HCT116 (cell line): ENCODE data around the gene PLA2G2F. TPM values are rescaled to one million over a fixed set of nuclear protein-coding genes. Genes with fewer than 3 reads are reported as not detected.

Experiments used
- ATAC-seq: fragments of 200-7000 bp; cut with Tn5 transposase; 2 replicates; pipeline ENCODE4 v1.9.1; 2020; ENCODE audit warnings: mild to moderate bottlenecking, moderate library complexity
- BruUV-seq: library from RNA; stranded (reverse); fragments of 400-500 nt; replicated peaks from 2 replicates; lab custom pipeline; 2021; lab: Mats Ljungman, UMichigan
- CTCF ChIA-PET: fragments of 300-600 bp; sonication (Branson Sonifier 250); formaldehyde crosslinking; loops from one replicate; lab custom pipeline; 2021; ENCODE audit warnings: antibody characterized with exemption; lab: Charles Lee
- POLR2A ChIA-PET: fragments of 300-600, 350-600 bp; sonication (Branson Sonifier 250); formaldehyde crosslinking; loops from one replicate; lab custom pipeline; 2021; ENCODE audit warnings: antibody characterized with exemption; lab: Charles Lee
- RAD21 ChIA-PET, 2 experiments: fragments of 300-600 bp; sonication (Branson Sonifier 250); formaldehyde crosslinking; loops; one replicate each; lab custom pipeline; 2023; ENCODE audit warnings: low total read pairs in 2 of 2; ENCODE audit not compliant: uncharacterized antibody in 2 of 2, unreplicated experiment in 2 of 2, low non-redundant PET in 1 of 2; lab: Charles Lee
- DNase-seq: peaks from one replicate; pipeline ENCODE4 v3.0.0-alpha.2; 2010; ENCODE audit warnings: low read depth, low spot score
- H2AFZ ChIP-seq: fragments of 200-600 bp; shearing (Covaris generic), sonication (generic); 2 replicates; pipeline ENCODE4 v1.6.1; 2017; ENCODE audit warnings: low read depth, mixed run types, mixed read lengths, antibody characterized with exemption, low read length; ENCODE audit not compliant: poor library complexity, severe bottlenecking
- H3K27ac ChIP-seq: 2 replicates; pipeline ENCODE4 v1.5.1; 2012; ENCODE audit warnings: low read depth, low read length
- H3K27me3 ChIP-seq: fragments of 200-600 bp; sonication (generic); 2 replicates; pipeline ENCODE4 v1.6.1; 2016; ENCODE audit warnings: mixed run types, low read length, mixed read lengths; ENCODE audit not compliant: insufficient read depth
- H3K36me3 ChIP-seq, 2 experiments: fragments of 200-500 bp in 1 of 2; fragments of 200-600 bp in 1 of 2; sonication (Bioruptor generic) in 1 of 2; sonication (generic) in 1 of 2; 2 replicates each; pipeline versions ENCODE4 v1.5.1 to v1.6.1; 2014 to 2016; ENCODE audit warnings: low read length in 2 of 2, inconsistent platforms in 1 of 2, mixed read lengths in 1 of 2, mixed run types in 1 of 2; ENCODE audit not compliant: insufficient read depth in 2 of 2, control insufficient read depth in 1 of 2
- H3K4me1 ChIP-seq, 2 experiments: fragments of 200-600 bp in 1 of 2; sonication (generic) in 1 of 2; 2 replicates each; pipeline versions ENCODE4 v1.5.1 to v1.6.1; 2012 to 2017; ENCODE audit warnings: low read length in 2 of 2, inconsistent platforms in 1 of 2, mild to moderate bottlenecking in 1 of 2, mixed read lengths in 1 of 2, mixed run types in 1 of 2, moderate library complexity in 1 of 2; ENCODE audit not compliant: insufficient read depth in 2 of 2, control insufficient read depth in 1 of 2
- H3K4me2 ChIP-seq: fragments of 200-600 bp; sonication (generic); 2 replicates; pipeline ENCODE4 v1.6.1; 2017; ENCODE audit warnings: mixed run types, low read length, mixed read lengths
- H3K4me3 ChIP-seq, 2 experiments: fragments of 200-600 bp in 1 of 2; sonication (generic) in 1 of 2; replicated peaks in 1 of 2; 2 replicates each; pipeline ENCODE4 v1.5.1; 2011 to 2016; ENCODE audit warnings: low read length in 2 of 2, control low read depth in 1 of 2, low read depth in 1 of 2, mild to moderate bottlenecking in 1 of 2, mixed read lengths in 1 of 2, mixed run types in 1 of 2
- H3K79me2 ChIP-seq: fragments of 200-600 bp; sonication (generic); 2 replicates; pipeline ENCODE4 v1.6.1; 2017; ENCODE audit warnings: mild to moderate bottlenecking, mixed run types, low read length, moderate library complexity, mixed read lengths; ENCODE audit not compliant: insufficient read depth
- H3K9ac ChIP-seq: fragments of 200-600 bp; sonication (generic); 2 replicates; pipeline ENCODE4 v1.6.1; 2016; ENCODE audit warnings: low read length, mixed read lengths
- H3K9me2 ChIP-seq: fragments of 200-600 bp; sonication (generic), shearing (Covaris generic); 2 replicates; pipeline ENCODE4 v1.6.1; 2017; ENCODE audit warnings: mixed run types, mild to moderate bottlenecking, moderate library complexity; ENCODE audit not compliant: insufficient read depth
- H3K9me3 ChIP-seq, 2 experiments: fragments of 200-500 bp in 1 of 2; fragments of 200-600 bp in 1 of 2; sonication (Bioruptor generic) in 1 of 2; sonication (generic) in 1 of 2; 2 replicates each; pipeline ENCODE4 v1.6.1; 2014 to 2017; ENCODE audit warnings: low read length in 2 of 2, mixed read lengths in 2 of 2, inconsistent platforms in 1 of 2, low read depth in 1 of 2, mild to moderate bottlenecking in 1 of 2, mixed run types in 1 of 2, moderate library complexity in 1 of 2; ENCODE audit not compliant: control insufficient read depth in 1 of 2, insufficient read depth in 1 of 2
- H4K20me1 ChIP-seq: fragments of 200-600 bp; sonication (generic), shearing (Covaris generic); 2 replicates; pipeline ENCODE4 v1.6.1; 2017; ENCODE audit warnings: mixed run types, mild to moderate bottlenecking, moderate library complexity; ENCODE audit not compliant: insufficient read depth
- CBX3 ChIP-seq: IDR thresholded peaks from 2 replicates; pipeline ENCODE4 v1.6.1; 2012; ENCODE audit warnings: low read depth
- CEBPB ChIP-seq: IDR thresholded peaks from 2 replicates; pipeline ENCODE4 v1.6.1; 2012; ENCODE audit warnings: low read depth
- EGR1 ChIP-seq: IDR thresholded peaks from 2 replicates; pipeline ENCODE4 v1.6.1; 2012; ENCODE audit warnings: low read depth
- EZH2 ChIP-seq: fragments of 200-600 bp; sonication (generic); IDR thresholded peaks from 2 replicates; pipeline ENCODE4 v1.6.1; 2017; ENCODE audit warnings: antibody characterized with exemption, mixed run types
- EZH2phosphoT487 ChIP-seq: fragments of 200-600 bp; IDR thresholded peaks from 2 replicates; pipeline ENCODE4 v1.6.1; 2018; ENCODE audit warnings: antibody characterized with exemption, borderline replicate concordance
- JUND ChIP-seq: IDR thresholded peaks from 2 replicates; pipeline ENCODE4 v1.6.1; 2012
- POLR2A ChIP-seq: IDR thresholded peaks from 2 replicates; pipeline ENCODE4 v1.7.0; 2011; ENCODE audit warnings: borderline replicate concordance; ENCODE audit not compliant: insufficient read depth, insufficient read length; ENCODE audit errors: extremely low read depth
- POLR2AphosphoS5 ChIP-seq: IDR thresholded peaks from 2 replicates; pipeline ENCODE4 v1.6.1; 2011; ENCODE audit warnings: mild to moderate bottlenecking, low read depth, low read length, moderate library complexity
- RAD21 ChIP-seq: IDR thresholded peaks from 2 replicates; pipeline ENCODE4 v1.6.1; 2012; ENCODE audit warnings: low read depth, mild to moderate bottlenecking
- REST ChIP-seq: IDR thresholded peaks from 2 replicates; pipeline ENCODE4 v1.6.1; 2012; ENCODE audit warnings: low read depth
- SP1 ChIP-seq: IDR thresholded peaks from 2 replicates; pipeline ENCODE4 v1.6.1; 2012; ENCODE audit warnings: low read depth
- TCF7L2 ChIP-seq: IDR thresholded peaks from 2 replicates; pipeline ENCODE4 v1.7.0; 2011; ENCODE audit warnings: borderline replicate concordance, inconsistent platforms; ENCODE audit not compliant: insufficient read depth, insufficient read length; ENCODE audit errors: extremely low read depth
- YY1 ChIP-seq: IDR thresholded peaks from 2 replicates; pipeline ENCODE4 v1.6.1; 2011; ENCODE audit warnings: low read length, low read depth, moderate library complexity, mild to moderate bottlenecking; ENCODE audit not compliant: insufficient replicate concordance; ENCODE audit errors: extremely low read depth
- ZNF274 ChIP-seq: fragments of 200-500 bp; sonication (Bioruptor generic); IDR thresholded peaks from 2 replicates; pipeline ENCODE4 v1.6.1; 2014; ENCODE audit warnings: mild to moderate bottlenecking, low read depth, low read length, inconsistent platforms
- intact Hi-C: fragments of 100-400 bp; cut with micrococcal nuclease; formaldehyde crosslinking; loops from 2 replicates; pipeline ENCODE4 v1.10.0; 2022
- total RNA-seq: library from RNA; stranded (reverse); gene quantifications from one replicate; pipeline ENCODE4 v1.2.1, GENCODE V29; 2021; ENCODE audit not compliant: unreplicated experiment
- TF ChIP-seq, protein P1 (sequence below), 3 experiments: fragments of 200-600 bp in 1 of 3; sonication (generic) in 1 of 3; IDR thresholded peaks in 2 of 3; conservative IDR thresholded peaks in 1 of 3; 2 replicates each; pipeline ENCODE4 v1.5.1; 2012 to 2017; ENCODE audit warnings: low read depth in 2 of 3, low read length in 2 of 3, antibody characterized with exemption in 1 of 3, borderline replicate concordance in 1 of 3, control low read depth in 1 of 3, mild to moderate bottlenecking in 1 of 3, mixed read lengths in 1 of 3, mixed run types in 1 of 3, moderate library complexity in 1 of 3; ENCODE audit not compliant: insufficient read depth in 1 of 3
- TF ChIP-seq, protein P2 (sequence below): IDR thresholded peaks from 2 replicates; pipeline ENCODE4 v1.6.1; 2011; ENCODE audit warnings: mild to moderate bottlenecking, low read length, moderate library complexity; ENCODE audit not compliant: insufficient replicate concordance; ENCODE audit errors: extremely low read depth
- TF ChIP-seq, protein P3 (sequence below): IDR thresholded peaks from 2 replicates; pipeline ENCODE4 v1.6.1; 2012

Gene PLA2G2F
- total RNA-seq, 1 experiment from 2014 or later: 0.12 TPM

DNA sequence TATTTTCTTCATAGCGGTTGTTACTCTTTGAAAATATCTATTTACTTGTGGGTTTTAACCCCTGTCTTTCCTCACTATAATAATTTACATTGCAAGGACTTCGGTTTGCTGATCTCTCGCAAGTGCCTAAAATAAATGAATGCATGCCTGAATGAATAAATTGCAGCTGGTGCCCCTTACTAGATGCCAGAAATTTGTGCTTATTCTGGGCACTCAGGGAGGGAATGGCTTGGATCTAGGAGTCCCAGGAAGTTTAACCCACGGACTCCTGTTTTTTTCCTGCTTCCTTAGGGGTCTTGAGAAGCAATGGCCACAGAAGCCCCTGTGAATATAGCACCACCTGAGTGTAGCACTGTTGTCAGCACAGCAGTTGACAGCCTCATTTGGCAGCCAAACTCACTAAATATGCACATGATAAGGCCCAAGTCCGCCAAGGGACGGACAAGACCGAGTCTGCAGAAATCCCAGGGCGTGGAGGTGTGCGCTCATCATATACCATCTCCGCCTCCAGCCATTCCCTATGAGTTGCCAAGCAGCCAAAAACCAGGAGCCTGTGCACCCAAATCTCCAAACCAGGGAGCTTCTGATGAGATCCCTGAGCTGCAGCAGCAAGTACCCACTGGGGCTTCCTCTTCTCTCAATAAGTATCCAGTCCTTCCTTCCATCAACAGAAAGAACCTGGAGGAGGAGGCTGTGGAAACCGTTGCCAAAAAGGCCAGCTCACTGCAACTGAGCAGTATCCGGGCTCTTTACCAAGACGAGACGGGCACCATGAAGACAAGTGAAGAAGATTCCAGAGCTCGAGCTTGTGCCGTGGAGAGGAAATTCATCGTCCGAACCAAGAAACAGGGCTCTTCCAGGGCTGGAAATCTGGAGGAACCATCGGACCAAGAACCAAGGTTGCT lies 51.4 kb downstream of the PLA2G2F start:
- H3K9ac ChIP-seq: no peak overlapping the region
- DNase-seq (no peak), ATAC-seq (no peak)
- POLR2A ChIA-PET: no interaction called here
- peaks cover 0 to 3% of the 10 kb centered on the region in 2 experiments; a peak in 1 of 4 replicates for H3K4me1 ChIP-seq
- no peaks in the 10 kb centered on the region for H3K9me3 ChIP-seq
- intact Hi-C loops: no loop called here
- TF ChIP-seq REST: no peak
- TF ChIP-seq, protein P1, sequence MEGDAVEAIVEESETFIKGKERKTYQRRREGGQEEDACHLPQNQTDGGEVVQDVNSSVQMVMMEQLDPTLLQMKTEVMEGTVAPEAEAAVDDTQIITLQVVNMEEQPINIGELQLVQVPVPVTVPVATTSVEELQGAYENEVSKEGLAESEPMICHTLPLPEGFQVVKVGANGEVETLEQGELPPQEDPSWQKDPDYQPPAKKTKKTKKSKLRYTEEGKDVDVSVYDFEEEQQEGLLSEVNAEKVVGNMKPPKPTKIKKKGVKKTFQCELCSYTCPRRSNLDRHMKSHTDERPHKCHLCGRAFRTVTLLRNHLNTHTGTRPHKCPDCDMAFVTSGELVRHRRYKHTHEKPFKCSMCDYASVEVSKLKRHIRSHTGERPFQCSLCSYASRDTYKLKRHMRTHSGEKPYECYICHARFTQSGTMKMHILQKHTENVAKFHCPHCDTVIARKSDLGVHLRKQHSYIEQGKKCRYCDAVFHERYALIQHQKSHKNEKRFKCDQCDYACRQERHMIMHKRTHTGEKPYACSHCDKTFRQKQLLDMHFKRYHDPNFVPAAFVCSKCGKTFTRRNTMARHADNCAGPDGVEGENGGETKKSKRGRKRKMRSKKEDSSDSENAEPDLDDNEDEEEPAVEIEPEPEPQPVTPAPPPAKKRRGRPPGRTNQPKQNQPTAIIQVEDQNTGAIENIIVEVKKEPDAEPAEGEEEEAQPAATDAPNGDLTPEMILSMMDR (IDR thresholded peaks at IDR 0.05 in 2 of 3, conservative IDR thresholded peaks at IDR 0.05 in 1 of 3; ENCODE audit: borderline replicate concordance in 1 of 3, insufficient read depth in 1 of 3, low read depth in 2 of 3, low read length in 2 of 3): no peak
- no peak for TF ChIP-seq CEBPB
- TF ChIP-seq JUND: no peak
- TF ChIP-seq SP1: no peak
- TF ChIP-seq, protein P2, sequence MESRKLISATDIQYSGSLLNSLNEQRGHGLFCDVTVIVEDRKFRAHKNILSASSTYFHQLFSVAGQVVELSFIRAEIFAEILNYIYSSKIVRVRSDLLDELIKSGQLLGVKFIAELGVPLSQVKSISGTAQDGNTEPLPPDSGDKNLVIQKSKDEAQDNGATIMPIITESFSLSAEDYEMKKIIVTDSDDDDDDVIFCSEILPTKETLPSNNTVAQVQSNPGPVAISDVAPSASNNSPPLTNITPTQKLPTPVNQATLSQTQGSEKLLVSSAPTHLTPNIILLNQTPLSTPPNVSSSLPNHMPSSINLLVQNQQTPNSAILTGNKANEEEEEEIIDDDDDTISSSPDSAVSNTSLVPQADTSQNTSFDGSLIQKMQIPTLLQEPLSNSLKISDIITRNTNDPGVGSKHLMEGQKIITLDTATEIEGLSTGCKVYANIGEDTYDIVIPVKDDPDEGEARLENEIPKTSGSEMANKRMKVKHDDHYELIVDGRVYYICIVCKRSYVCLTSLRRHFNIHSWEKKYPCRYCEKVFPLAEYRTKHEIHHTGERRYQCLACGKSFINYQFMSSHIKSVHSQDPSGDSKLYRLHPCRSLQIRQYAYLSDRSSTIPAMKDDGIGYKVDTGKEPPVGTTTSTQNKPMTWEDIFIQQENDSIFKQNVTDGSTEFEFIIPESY: no peak
- no peak for TF ChIP-seq EZH2
- TF ChIP-seq TCF7L2: no peak
- TF ChIP-seq YY1: no peak
- TF ChIP-seq, protein P3, sequence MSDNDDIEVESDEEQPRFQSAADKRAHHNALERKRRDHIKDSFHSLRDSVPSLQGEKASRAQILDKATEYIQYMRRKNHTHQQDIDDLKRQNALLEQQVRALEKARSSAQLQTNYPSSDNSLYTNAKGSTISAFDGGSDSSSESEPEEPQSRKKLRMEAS: no peak
- no peak for TF ChIP-seq EZH2phosphoT487
- no peak for TF ChIP-seq POLR2A
- no peak for TF ChIP-seq EGR1
- TF ChIP-seq POLR2AphosphoS5: no peak
- TF ChIP-seq RAD21: no peak
- no peak for TF ChIP-seq CBX3
- no peak for TF ChIP-seq ZNF274
- H3K79me2 ChIP-seq: no peaks in the 10 kb centered on the region
- RAD21 ChIA-PET: no interaction called here
- H4K20me1 ChIP-seq: no peaks in the 10 kb centered on the region
- H3K4me2 ChIP-seq: no peak overlapping the region
- H3K27ac ChIP-seq: no peak overlapping the region
- CTCF ChIA-PET: no interaction called here
- no TSS peak for BruUV-seq
- no peak overlapping the region for H3K4me3 ChIP-seq
- peaks cover 21% of the 10 kb centered on the region; the same call in 1 of the 2 replicates for H3K27me3 ChIP-seq
- no peaks in the 10 kb centered on the region for H3K9me2 ChIP-seq
- no peak overlapping the region for H2AFZ ChIP-seq
- no peaks in the 10 kb centered on the region for H3K36me3 ChIP-seq
